Panc1 (cell line): ENCODE results near the gene DDX20. TPM values are rescaled to one million over a fixed set of nuclear protein-coding genes. Genes with fewer than 3 reads are reported as not detected.

Source experiments
- ATAC-seq: fragments of 200-7000 bp; cut with Tn5 transposase; 2 replicates; pipeline ENCODE4 v1.9.1; 2020; ENCODE audit warnings: mild to moderate bottlenecking, moderate library complexity
- BruUV-seq: library from RNA; stranded (reverse); fragments of 400-500 nt; replicated peaks from 2 replicates; lab custom pipeline; 2021; lab: Mats Ljungman, UMichigan
- CTCF ChIA-PET: fragments of 300-600 bp; sonication (Branson Sonifier 250); formaldehyde crosslinking; loops from one replicate; lab custom pipeline; 2022; ENCODE audit warnings: antibody characterized with exemption; lab: Charles Lee
- POLR2A ChIA-PET: fragments of 300-600 bp; sonication (Branson Sonifier 250); formaldehyde crosslinking; loops from one replicate; lab custom pipeline; 2022; ENCODE audit warnings: antibody characterized with exemption; lab: Charles Lee
- DNase-seq: peaks from one replicate; pipeline ENCODE4 v3.0.0-alpha.2; 2010; ENCODE audit warnings: low read depth, low spot score
- H3K27ac ChIP-seq: 2 replicates; pipeline ENCODE4 v1.5.1; 2011; ENCODE audit warnings: mild to moderate bottlenecking, low read length, inconsistent platforms
- H3K27me3 ChIP-seq: fragments of 200-500 bp; sonication (Bioruptor generic); 2 replicates; pipeline ENCODE4 v1.6.0; 2014; ENCODE audit warnings: low read length, inconsistent platforms; ENCODE audit not compliant: control insufficient read depth, insufficient read depth
- H3K36me3 ChIP-seq: fragments of 200-500 bp; sonication (Bioruptor generic); 2 replicates; pipeline ENCODE4 v1.5.1; 2014; ENCODE audit warnings: inconsistent platforms, mild to moderate bottlenecking, low read length, moderate library complexity; ENCODE audit not compliant: control insufficient read depth, insufficient read depth
- H3K4me1 ChIP-seq: 2 replicates; pipeline ENCODE4 v1.5.1; 2011; ENCODE audit warnings: inconsistent platforms, mild to moderate bottlenecking, low read length, moderate library complexity; ENCODE audit not compliant: control insufficient read depth, insufficient read depth
- H3K4me3 ChIP-seq, 2 experiments: 2 replicates each; pipeline ENCODE4 v1.5.1; 2011 to 2012; ENCODE audit warnings: low read depth in 2 of 2, low read length in 2 of 2, mild to moderate bottlenecking in 2 of 2, inconsistent platforms in 1 of 2, moderate library complexity in 1 of 2
- H3K9me3 ChIP-seq: fragments of 200-500 bp; sonication (Bioruptor generic); 2 replicates; pipeline ENCODE4 v1.5.1; 2014; ENCODE audit warnings: low read depth, mild to moderate bottlenecking, inconsistent platforms, low read length, moderate library complexity; ENCODE audit not compliant: control insufficient read depth, insufficient read depth
- CTCF ChIP-seq: fragments of 450-650 bp; IDR thresholded peaks from 2 replicates; pipeline ENCODE4 v1.5.1; 2017; ENCODE audit warnings: mild to moderate bottlenecking
- POLR2AphosphoS5 ChIP-seq: IDR thresholded peaks from 2 replicates; pipeline ENCODE4 v1.6.1; 2012; ENCODE audit warnings: mild to moderate bottlenecking, low read depth, low read length, moderate library complexity
- SIN3A ChIP-seq: IDR thresholded peaks from 2 replicates; pipeline ENCODE4 v1.6.1; 2012; ENCODE audit warnings: low read depth, mild to moderate bottlenecking, low read length, moderate library complexity, borderline replicate concordance; ENCODE audit not compliant: insufficient read depth
- TCF7L2 ChIP-seq: IDR thresholded peaks from 2 replicates; pipeline ENCODE4 v1.6.1; 2011; ENCODE audit warnings: mild to moderate bottlenecking, low read depth, low read length, inconsistent platforms
- in situ Hi-C: cut with HindIII; loops from 2 replicates; pipeline ENCODE4 v1.10.0; 2016; ENCODE audit warnings: low sequenced_read_pairs, low pct_unique_long_range_greater_than_20kb
- intact Hi-C: fragments of 100-400 bp; cut with micrococcal nuclease; formaldehyde crosslinking; loops from one replicate; pipeline ENCODE4 v1.10.0; 2022; ENCODE audit not compliant: unreplicated experiment
- total RNA-seq: library from RNA; stranded (reverse); gene quantifications from one replicate; pipeline ENCODE4 v1.2.1, GENCODE V29; 2021; ENCODE audit not compliant: unreplicated experiment
- TF ChIP-seq, protein P1 (sequence below), 2 experiments: IDR thresholded peaks; 2 replicates each; pipeline ENCODE4 v1.6.1; 2011 to 2012; ENCODE audit warnings: low read depth in 2 of 2, control low read depth in 1 of 2, low read length in 1 of 2, mild to moderate bottlenecking in 1 of 2, moderate library complexity in 1 of 2; ENCODE audit not compliant: insufficient read depth in 1 of 2

Gene DDX20
- total RNA-seq, 1 experiment from 2014 or later, result 9.1 TPM

GRCh38 chr1:111735858-111736544 lies 19.7 kb upstream of the DDX20 start:
- POLR2A ChIA-PET, result interaction anchor here (0.6 kb wide), 1 partner anchor 8 kb away, joined by 3 read pairs; no protein-coding TSS in a partner anchor
- H3K27ac ChIP-seq, result no peak overlapping the region
- in situ Hi-C loops (no loop called here), intact Hi-C loops (no loop called here)
- TF ChIP-seq, protein P1, sequence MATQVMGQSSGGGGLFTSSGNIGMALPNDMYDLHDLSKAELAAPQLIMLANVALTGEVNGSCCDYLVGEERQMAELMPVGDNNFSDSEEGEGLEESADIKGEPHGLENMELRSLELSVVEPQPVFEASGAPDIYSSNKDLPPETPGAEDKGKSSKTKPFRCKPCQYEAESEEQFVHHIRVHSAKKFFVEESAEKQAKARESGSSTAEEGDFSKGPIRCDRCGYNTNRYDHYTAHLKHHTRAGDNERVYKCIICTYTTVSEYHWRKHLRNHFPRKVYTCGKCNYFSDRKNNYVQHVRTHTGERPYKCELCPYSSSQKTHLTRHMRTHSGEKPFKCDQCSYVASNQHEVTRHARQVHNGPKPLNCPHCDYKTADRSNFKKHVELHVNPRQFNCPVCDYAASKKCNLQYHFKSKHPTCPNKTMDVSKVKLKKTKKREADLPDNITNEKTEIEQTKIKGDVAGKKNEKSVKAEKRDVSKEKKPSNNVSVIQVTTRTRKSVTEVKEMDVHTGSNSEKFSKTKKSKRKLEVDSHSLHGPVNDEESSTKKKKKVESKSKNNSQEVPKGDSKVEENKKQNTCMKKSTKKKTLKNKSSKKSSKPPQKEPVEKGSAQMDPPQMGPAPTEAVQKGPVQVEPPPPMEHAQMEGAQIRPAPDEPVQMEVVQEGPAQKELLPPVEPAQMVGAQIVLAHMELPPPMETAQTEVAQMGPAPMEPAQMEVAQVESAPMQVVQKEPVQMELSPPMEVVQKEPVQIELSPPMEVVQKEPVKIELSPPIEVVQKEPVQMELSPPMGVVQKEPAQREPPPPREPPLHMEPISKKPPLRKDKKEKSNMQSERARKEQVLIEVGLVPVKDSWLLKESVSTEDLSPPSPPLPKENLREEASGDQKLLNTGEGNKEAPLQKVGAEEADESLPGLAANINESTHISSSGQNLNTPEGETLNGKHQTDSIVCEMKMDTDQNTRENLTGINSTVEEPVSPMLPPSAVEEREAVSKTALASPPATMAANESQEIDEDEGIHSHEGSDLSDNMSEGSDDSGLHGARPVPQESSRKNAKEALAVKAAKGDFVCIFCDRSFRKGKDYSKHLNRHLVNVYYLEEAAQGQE (IDR thresholded peaks at IDR 0.05; ENCODE audit: insufficient read depth in 1 of 2, low read depth in 2 of 2, low read length in 1 of 2), result no peak
- TF ChIP-seq CTCF (no peak), TCF7L2 (no peak), SIN3A (no peak), POLR2AphosphoS5 (no peak)
- CTCF ChIA-PET, result no interaction called here
- no peaks in the 10 kb centered on the region for H3K4me1 ChIP-seq
- no peak overlapping the region for H3K4me3 ChIP-seq
- no peaks in the 10 kb centered on the region for H3K36me3 ChIP-seq
- H3K9me3 ChIP-seq, result no peaks in the 10 kb centered on the region
- no TSS peak for BruUV-seq
- DNase-seq, result no peak
- H3K27me3 ChIP-seq, result no peaks in the 10 kb centered on the region; the same call in 1 of the 2 replicates
- ATAC-seq, result no peak

GRCh38 chr1:111736548-111737215 lies 19.0 kb upstream of the DDX20 start:
- intact Hi-C loops (no loop called here), in situ Hi-C loops (no loop called here)
- Histone ChIP-seq H3K36me3 (no peaks in the 10 kb centered on the region), H3K9me3 (no peaks in the 10 kb centered on the region), H3K4me3 (no peak overlapping the region), H3K4me1 (no peaks in the 10 kb centered on the region), H3K27me3 (no peaks in the 10 kb centered on the region; the same call in 1 of the 2 replicates), H3K27ac (no peak overlapping the region)
- no TSS peak for BruUV-seq
- TF ChIP-seq POLR2AphosphoS5 (no peak), TCF7L2 (no peak), CTCF (no peak), SIN3A (no peak)
- TF ChIP-seq, protein P1 (IDR thresholded peaks at IDR 0.05; ENCODE audit: insufficient read depth in 1 of 2, low read depth in 2 of 2, low read length in 1 of 2), result no peak
- ATAC-seq (no peak), DNase-seq (no peak)
- ChIA-PET CTCF (no interaction called here), POLR2A (interaction anchor here (0.6 kb wide), 1 partner anchor 9 kb away, joined by 3 read pairs; no protein-coding TSS in a partner anchor)
